ENCODE results near the gene AVPI1.

Gene AVPI1

DNA sequence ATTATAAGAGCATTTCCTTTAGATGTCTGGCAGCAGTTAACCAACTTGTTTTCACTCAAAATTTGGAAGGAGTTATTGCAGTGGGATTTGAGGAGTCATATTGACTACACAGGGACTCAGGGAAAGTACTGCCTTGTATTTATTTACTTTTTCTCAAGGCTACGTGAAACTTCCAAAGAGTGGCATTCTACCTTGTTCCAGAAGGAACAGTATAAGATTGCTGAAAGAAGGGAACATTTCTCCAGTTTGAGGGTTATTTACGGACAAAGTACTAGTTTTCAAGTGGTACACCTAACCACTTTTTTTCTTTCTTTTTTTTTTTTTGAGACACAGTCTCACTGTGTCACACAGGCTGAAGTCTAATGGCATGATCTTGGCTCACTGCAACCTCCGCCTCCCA, 58.8 kb downstream of the AVPI1 start:
- TF ChIP-seq, protein P1, sequence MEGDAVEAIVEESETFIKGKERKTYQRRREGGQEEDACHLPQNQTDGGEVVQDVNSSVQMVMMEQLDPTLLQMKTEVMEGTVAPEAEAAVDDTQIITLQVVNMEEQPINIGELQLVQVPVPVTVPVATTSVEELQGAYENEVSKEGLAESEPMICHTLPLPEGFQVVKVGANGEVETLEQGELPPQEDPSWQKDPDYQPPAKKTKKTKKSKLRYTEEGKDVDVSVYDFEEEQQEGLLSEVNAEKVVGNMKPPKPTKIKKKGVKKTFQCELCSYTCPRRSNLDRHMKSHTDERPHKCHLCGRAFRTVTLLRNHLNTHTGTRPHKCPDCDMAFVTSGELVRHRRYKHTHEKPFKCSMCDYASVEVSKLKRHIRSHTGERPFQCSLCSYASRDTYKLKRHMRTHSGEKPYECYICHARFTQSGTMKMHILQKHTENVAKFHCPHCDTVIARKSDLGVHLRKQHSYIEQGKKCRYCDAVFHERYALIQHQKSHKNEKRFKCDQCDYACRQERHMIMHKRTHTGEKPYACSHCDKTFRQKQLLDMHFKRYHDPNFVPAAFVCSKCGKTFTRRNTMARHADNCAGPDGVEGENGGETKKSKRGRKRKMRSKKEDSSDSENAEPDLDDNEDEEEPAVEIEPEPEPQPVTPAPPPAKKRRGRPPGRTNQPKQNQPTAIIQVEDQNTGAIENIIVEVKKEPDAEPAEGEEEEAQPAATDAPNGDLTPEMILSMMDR (IDR thresholded peaks at IDR 0.05; ENCODE audit: control insufficient read depth, insufficient read depth, low read depth, low read length, missing control alignments): no peak
- DNase-seq (ENCODE audit: low read depth): no peak
- no peak overlapping the region for H3K4me3 ChIP-seq (ENCODE audit: control insufficient read depth, low read depth, low read length)

GRCh38 chr10:97627731-97628130, 59.3 kb downstream of the AVPI1 start:
- H3K4me3 ChIP-seq (ENCODE audit: control insufficient read depth, low read depth, low read length): no peak overlapping the region
- TF ChIP-seq, protein P1 (IDR thresholded peaks at IDR 0.05; ENCODE audit: control insufficient read depth, insufficient read depth, low read depth, low read length, missing control alignments): no peak
- no peak for DNase-seq (ENCODE audit: low read depth)

Data from AG09309 (cell line).